Spleen (tissue), 7 donors: ENCODE data around the gene COL25A1.

Source experiments
- CTCF ChIP-seq, 11 experiments: fragments of 200-600 bp in 7 of 11; fragments of 450-650 bp in 4 of 11; sonication (generic) in 4 of 11; IDR thresholded peaks in 8 of 11; conservative IDR thresholded peaks in 3 of 11; 1 replicate in 7 of 11; 2 replicates in 4 of 11; pipeline versions ENCODE4 v1.4.0 to v1.8.0; 2016 to 2021; ENCODE audit warnings: antibody characterized with exemption in 11 of 11, inconsistent platforms in 4 of 11, mild to moderate bottlenecking in 1 of 11
- POLR2A ChIP-seq, 3 donors: fragments of 450-650 bp; IDR thresholded peaks; one replicate each; pipeline ENCODE4 v1.5.1; 2017; ENCODE audit warnings: antibody characterized with exemption in 3 of 3, mild to moderate bottlenecking in 1 of 3
- POLR2AphosphoS5 ChIP-seq, 3 donors: sonication (generic); formaldehyde crosslinking; IDR thresholded peaks; one replicate each; pipeline ENCODE4 v1.5.1; 2017; ENCODE audit warnings: antibody characterized with exemption in 3 of 3
- donor health status: DM: no; HTN: no; CAD: no; lungs with moderate emphysema.
- donor health status: DM: no; HTN: no; CAD: no.
- donor health status: DM: no; HTN: no; CAD: no.

GRCh38 chr4:109049926-109050325 is 252.5 kb downstream of the COL25A1 start:
- TF ChIP-seq CTCF (IDR thresholded peaks at IDR 0.05 in 8 of 11, conservative IDR thresholded peaks at IDR 0.05 in 3 of 11) = no peak
- no peak for TF ChIP-seq POLR2A (IDR thresholded peaks at IDR 0.05)
- no peak for TF ChIP-seq POLR2AphosphoS5 (IDR thresholded peaks at IDR 0.05)
